ENCODE data around the gene TTC3. TPM values are rescaled to one million over a fixed set of nuclear protein-coding genes. Genes with fewer than 3 reads are reported as not detected.

The TTC3 gene
- total and polyA plus RNA-seq, 2 of the 13 experiments (the other 11 are each of a cell fraction or from before 2014, with no cell fraction given), result 55.7 to 108 TPM

- TF ChIP-seq ZNF704 (CRISPR knock-in tag; IDR thresholded peaks at IDR 0.05; ENCODE audit: borderline replicate concordance), result peak; percentile 79; the same call in 1 of the 2 replicates
- TF ChIP-seq ZNF552 (CRISPR knock-in tag; IDR thresholded peaks at IDR 0.05; ENCODE audit: borderline replicate concordance), result peak; percentile 73; the same call in 1 of the 2 replicates
- TF ChIP-seq MZF1 (CRISPR knock-in tag; IDR thresholded peaks at IDR 0.05; ENCODE audit: borderline replicate concordance), result no peak
- peak in 1 of 2 experiments; percentile 6; a peak in 1 of 4 replicates for TF ChIP-seq EP300 (IDR thresholded peaks at IDR 0.05; ENCODE audit: low read depth in 2 of 2, low read length in 2 of 2)
- peak; percentile 37; the same call in 1 of the 2 replicates for TF ChIP-seq EP300 (CRISPR knock-in tag; IDR thresholded peaks at IDR 0.05; ENCODE audit: borderline replicate concordance)
- TF ChIP-seq RFX3 (CRISPR knock-in tag; IDR thresholded peaks at IDR 0.05), result no peak
- peak; percentile 88 for TF ChIP-seq TP53 (CRISPR knock-in tag; conservative IDR thresholded peaks at IDR 0.05)
- TF ChIP-seq ZNF788 (CRISPR knock-in tag; IDR thresholded peaks at IDR 0.05; ENCODE audit: borderline replicate concordance), result no peak; the same call in none of the 2 replicates
- TF ChIP-seq ZNF644 (CRISPR knock-in tag; IDR thresholded peaks at IDR 0.05; ENCODE audit: low read depth), result 0 out of 2 replicates have a peak, but pooled peaks have one; percentile 43
- TF ChIP-seq ZFP37 (CRISPR knock-in tag; IDR thresholded peaks at IDR 0.05; ENCODE audit: borderline replicate concordance), result peak; percentile 93; the same call in 1 of the 2 replicates
- no peak for TF ChIP-seq ZNF75D (CRISPR knock-in tag; IDR thresholded peaks at IDR 0.05; ENCODE audit: borderline replicate concordance)
- TF ChIP-seq ATF5 (CRISPR knock-in tag; IDR thresholded peaks at IDR 0.05; ENCODE audit: low read depth), result peak; percentile 79; the same call in 1 of the 2 replicates
- 0 out of 2 replicates have a peak, but pooled peaks have one; percentile 48 for TF ChIP-seq ZNF101 (CRISPR knock-in tag; IDR thresholded peaks at IDR 0.05; ENCODE audit: borderline replicate concordance, low read depth)
- TF ChIP-seq RFX5 (IDR thresholded peaks at IDR 0.05; ENCODE audit: low read depth, low read length), result no peak
- TF ChIP-seq TSC22D2 (CRISPR knock-in tag; IDR thresholded peaks at IDR 0.05; ENCODE audit: borderline replicate concordance), result no peak
- TF ChIP-seq TEAD3 (CRISPR knock-in tag; optimal IDR thresholded peaks at IDR 0.05; ENCODE audit: borderline replicate concordance), result peak; percentile 80
- TF ChIP-seq FOXP1 (IDR thresholded peaks at IDR 0.05), result no peak
- TF ChIP-seq FOXP1 (CRISPR knock-in tag; IDR thresholded peaks at IDR 0.05), result 0 out of 2 replicates have a peak, but pooled peaks have one; percentile 16
- TF ChIP-seq MTF2 (CRISPR knock-in tag; IDR thresholded peaks at IDR 0.05; ENCODE audit: borderline replicate concordance), result no peak
- TF ChIP-seq ZBTB33 (CRISPR knock-in tag; IDR thresholded peaks at IDR 0.05), result peak; percentile 63; the same call in 1 of the 2 replicates
- peak; percentile 61 for TF ChIP-seq SOX5 (CRISPR knock-in tag; IDR thresholded peaks at IDR 0.05; ENCODE audit: borderline replicate concordance)
- no peak for TF ChIP-seq LRRFIP1 (CRISPR knock-in tag; conservative IDR thresholded peaks at IDR 0.05)
Observed at GRCh38 chr21:37220981-37221664, 148.1 kb downstream of the TTC3 start (continued).

Measured in HepG2 (cell line).